ENCODE results near the gene PPP1R36. TPM values are rescaled to one million over a fixed set of nuclear protein-coding genes. Genes with fewer than 3 reads are reported as not detected.
A peak's percentile ranks its signal among the peaks of the same experiment; 100 is the strongest.
"Not testable (repeated sequence)": the region's sequence is repeated elsewhere in the genome, so short reads cannot be mapped to it uniquely, and the experiment has no call there.

Gene PPP1R36
- total RNA-seq, 1 donor from 2014 or later = 1.2 TPM

- no peaks in the 10 kb centered on the region for H3K27me3 ChIP-seq (ENCODE audit: control insufficient read depth, insufficient read depth, low read length)
- peak; percentile 57 for DNase-seq (ENCODE audit: low read depth)
- H3K4me3 ChIP-seq (ENCODE audit: low read depth, low read length) = no peak overlapping the region
- no peak for TF ChIP-seq CTCF (IDR thresholded peaks at IDR 0.05; ENCODE audit: insufficient read depth, low read length, poor library complexity, severe bottlenecking)
- no peaks in the 10 kb centered on the region for H3K36me3 ChIP-seq (ENCODE audit: control insufficient read depth, insufficient read depth, low read length)
Observed at GRCh38 chr14:64569138-64569631, 19.4 kb downstream of the PPP1R36 start.

- not testable (repeated sequence) for H3K27me3 ChIP-seq (ENCODE audit: control insufficient read depth, insufficient read depth, low read length); H3K4me3 ChIP-seq (ENCODE audit: low read depth, low read length); DNase-seq (ENCODE audit: low read depth); H3K36me3 ChIP-seq (ENCODE audit: control insufficient read depth, insufficient read depth, low read length)
Observed at GRCh38 chr14:64569646-64570045, 19.9 kb downstream of the PPP1R36 start.

- Histone ChIP-seq H3K36me3 (ENCODE audit: control insufficient read depth, insufficient read depth, low read length) (no peaks in the 10 kb centered on the region), H3K27me3 (ENCODE audit: control insufficient read depth, insufficient read depth, low read length) (no peaks in the 10 kb centered on the region), H3K4me3 (ENCODE audit: low read depth, low read length) (no peak overlapping the region)
- DNase-seq (ENCODE audit: low read depth) = no peak
- TF ChIP-seq CTCF (IDR thresholded peaks at IDR 0.05; ENCODE audit: insufficient read depth, low read length, poor library complexity, severe bottlenecking) = no peak
Observed at GRCh38 chr14:64572386-64573104, 22.8 kb downstream of the PPP1R36 start.

- Histone ChIP-seq H3K4me3 (ENCODE audit: low read depth, low read length) (no peak overlapping the region), H3K27me3 (ENCODE audit: control insufficient read depth, insufficient read depth, low read length) (no peaks in the 10 kb centered on the region), H3K36me3 (ENCODE audit: control insufficient read depth, insufficient read depth, low read length) (no peaks in the 10 kb centered on the region)
- no peak for TF ChIP-seq CTCF (IDR thresholded peaks at IDR 0.05; ENCODE audit: insufficient read depth, low read length, poor library complexity, severe bottlenecking)
- no peak for DNase-seq (ENCODE audit: low read depth)
Observed at GRCh38 chr14:64573109-64573508, 23.3 kb downstream of the PPP1R36 start.

- no peaks in the 10 kb centered on the region for H3K27me3 ChIP-seq (ENCODE audit: control insufficient read depth, insufficient read depth, low read length)
- H3K4me3 ChIP-seq (ENCODE audit: low read depth, low read length) = no peak overlapping the region
- no peak for DNase-seq (ENCODE audit: low read depth)
- no peaks in the 10 kb centered on the region for H3K36me3 ChIP-seq (ENCODE audit: control insufficient read depth, insufficient read depth, low read length)
- no peak for TF ChIP-seq CTCF (IDR thresholded peaks at IDR 0.05; ENCODE audit: insufficient read depth, low read length, poor library complexity, severe bottlenecking)
Observed at GRCh38 chr14:64574371-64575107, 24.8 kb downstream of the PPP1R36 start.

- no peak overlapping the region for H3K4me3 ChIP-seq (ENCODE audit: low read depth, low read length)
- no peak for DNase-seq (ENCODE audit: low read depth)
- no peak for TF ChIP-seq CTCF (IDR thresholded peaks at IDR 0.05; ENCODE audit: insufficient read depth, low read length, poor library complexity, severe bottlenecking)
- no peaks in the 10 kb centered on the region for H3K27me3 ChIP-seq (ENCODE audit: control insufficient read depth, insufficient read depth, low read length)
- no peaks in the 10 kb centered on the region for H3K36me3 ChIP-seq (ENCODE audit: control insufficient read depth, insufficient read depth, low read length)
Observed at GRCh38 chr14:64577211-64577610, 27.4 kb downstream of the PPP1R36 start.
